Activated T-helper 1 cell treated with anti-CD3 and anti-CD28 coated beads, Interleukin-2, amount 50 U/mL, for 16 hours (primary cell): ENCODE data around the gene SF3B2.

ENCODE experiments used
- DNase-seq, 2 donors: peaks; one replicate each; pipeline ENCODE4 v3.0.0-alpha.2; 2020; ENCODE audit warnings: low read depth in 1 of 2, low spot score in 1 of 2

Gene SF3B2

GRCh38 chr11:66047541-66048365 is 4.4 kb upstream of the SF3B2 start:
- DNase-seq = no peak

- DNase-seq = no peak
Measured at GRCh38 chr11:66048547-66049323, 3.4 kb upstream of the SF3B2 start, which contains the start of gene GAL3ST3. Gene GAL3ST3, minus strand, starts transcription at chr11:66049161. Its CDS starts 3,746 bp downstream, at chr11:66045415.

GRCh38 chr11:66050581-66051231 is 1.5 kb upstream of the SF3B2 start:
- DNase-seq = no peak

- DNase-seq = no peak
Measured at GRCh38 chr11:66051371-66051765, 796 bp upstream of the SF3B2 start.

- no peak for DNase-seq
Measured at GRCh38 chr11:66052664-66052982, 459 bp downstream of the SF3B2 start.

GRCh38 chr11:66055021-66055420 is 2.9 kb downstream of the SF3B2 start:
- no peak for DNase-seq

GRCh38 chr11:66056501-66056900 is 4.3 kb downstream of the SF3B2 start:
- no peak for DNase-seq

- DNase-seq = no peak
Measured at GRCh38 chr11:66059966-66060680, 8.0 kb downstream of the SF3B2 start.

- no peak for DNase-seq
Measured at GRCh38 chr11:66061268-66061667, 9.1 kb downstream of the SF3B2 start.

GRCh38 chr11:66062408-66062807 is 10.2 kb downstream of the SF3B2 start:
- no peak for DNase-seq

GRCh38 chr11:66063900-66064299 is 11.7 kb downstream of the SF3B2 start:
- DNase-seq = no peak

- DNase-seq = no peak
Measured at GRCh38 chr11:66064571-66064970, 12.4 kb downstream of the SF3B2 start.

GRCh38 chr11:66066751-66067150 is 14.6 kb downstream of the SF3B2 start:
- DNase-seq = no peak

- DNase-seq = no peak
Measured at GRCh38 chr11:66067640-66068039, 15.5 kb downstream of the SF3B2 start.

GRCh38 chr11:66068154-66068821 is 16.1 kb downstream of the SF3B2 start:
- peak; percentile 61 to 68 for DNase-seq

GRCh38 chr11:66068923-66069714 is 17.0 kb downstream of the SF3B2 start:
- no peak for DNase-seq

GRCh38 chr11:66069715-66070603 is 17.8 kb downstream of the SF3B2 start, which contains the start of gene PACS1:
Gene PACS1, plus strand, starts transcription at chr11:66070272. Its CDS starts 215 bp downstream, at chr11:66070487.
- peak; percentile 52 to 77 for DNase-seq

GRCh38 chr11:66070604-66071380 is 18.6 kb downstream of the SF3B2 start:
- DNase-seq = no peak
